GM21360 (cell line): ENCODE measurements around the gene ZNF335.
A peak's percentile ranks its signal among the peaks of the same experiment; 100 is the strongest.
"Not testable (repeated sequence)": the region's sequence is repeated elsewhere in the genome, so short reads cannot be mapped to it uniquely, and the experiment has no call there.

ENCODE experiments used
- ATAC-seq: cut with Tn5 transposase; IDR thresholded peaks from one replicate; pipeline ENCODE4 v1.9.1; 2021; ENCODE audit warnings: mild to moderate bottlenecking, moderate library complexity; ENCODE audit not compliant: unreplicated experiment

Gene ZNF335

GRCh38 chr20:45938727-45939438, 33.1 kb downstream of the ZNF335 start:
- ATAC-seq = no peak

- ATAC-seq = no peak
Measured at GRCh38 chr20:45937765-45938164, 34.2 kb downstream of the ZNF335 start.

GRCh38 chr20:45935416-45936046, 36.5 kb downstream of the ZNF335 start:
- ATAC-seq = peak; percentile 17

- ATAC-seq = peak; percentile 73
Measured at GRCh38 chr20:45934586-45935415, 37.2 kb downstream of the ZNF335 start, which contains the start of gene PCIF1. Gene PCIF1, plus strand, starts transcription at chr20:45934683. Its CDS starts 4,317 bp downstream, at chr20:45939000.

- ATAC-seq = peak; percentile 2
Measured at GRCh38 chr20:45934046-45934585, 37.9 kb downstream of the ZNF335 start.

- ATAC-seq = no peak
Measured at GRCh38 chr20:45933266-45934045, 38.5 kb downstream of the ZNF335 start.

- ATAC-seq = not testable (repeated sequence)
Measured at GRCh38 chr20:45931680-45932079, 40.3 kb downstream of the ZNF335 start.

- no peak for ATAC-seq
Measured at GRCh38 chr20:45927071-45927878, 44.7 kb downstream of the ZNF335 start.

- no peak for ATAC-seq
Measured at GRCh38 chr20:45926731-45927070, 45.3 kb downstream of the ZNF335 start.

GRCh38 chr20:45925821-45926506, 46.0 kb downstream of the ZNF335 start:
- ATAC-seq = no peak

GRCh38 chr20:45924391-45925261, 47.4 kb downstream of the ZNF335 start:
- no peak for ATAC-seq

GRCh38 chr20:45921337-45922189, 50.4 kb downstream of the ZNF335 start:
- ATAC-seq = no peak

GRCh38 chr20:45920462-45921336, 51.3 kb downstream of the ZNF335 start:
- ATAC-seq = no peak

- ATAC-seq = no peak
Measured at GRCh38 chr20:45919542-45920399, 52.2 kb downstream of the ZNF335 start.

- no peak for ATAC-seq
Measured at GRCh38 chr20:45918779-45919537, 53.0 kb downstream of the ZNF335 start.
